HG03060 (cell line): ENCODE data around the gene FASTK.

Experiments
- ATAC-seq: cut with Tn5 transposase; IDR thresholded peaks from one replicate; pipeline ENCODE4 v1.9.1; 2021; ENCODE audit warnings: low read depth, moderate number of reproducible peaks; ENCODE audit not compliant: unreplicated experiment

Gene FASTK, protein sequence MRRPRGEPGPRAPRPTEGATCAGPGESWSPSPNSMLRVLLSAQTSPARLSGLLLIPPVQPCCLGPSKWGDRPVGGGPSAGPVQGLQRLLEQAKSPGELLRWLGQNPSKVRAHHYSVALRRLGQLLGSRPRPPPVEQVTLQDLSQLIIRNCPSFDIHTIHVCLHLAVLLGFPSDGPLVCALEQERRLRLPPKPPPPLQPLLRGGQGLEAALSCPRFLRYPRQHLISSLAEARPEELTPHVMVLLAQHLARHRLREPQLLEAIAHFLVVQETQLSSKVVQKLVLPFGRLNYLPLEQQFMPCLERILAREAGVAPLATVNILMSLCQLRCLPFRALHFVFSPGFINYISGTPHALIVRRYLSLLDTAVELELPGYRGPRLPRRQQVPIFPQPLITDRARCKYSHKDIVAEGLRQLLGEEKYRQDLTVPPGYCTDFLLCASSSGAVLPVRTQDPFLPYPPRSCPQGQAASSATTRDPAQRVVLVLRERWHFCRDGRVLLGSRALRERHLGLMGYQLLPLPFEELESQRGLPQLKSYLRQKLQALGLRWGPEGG

DNA sequence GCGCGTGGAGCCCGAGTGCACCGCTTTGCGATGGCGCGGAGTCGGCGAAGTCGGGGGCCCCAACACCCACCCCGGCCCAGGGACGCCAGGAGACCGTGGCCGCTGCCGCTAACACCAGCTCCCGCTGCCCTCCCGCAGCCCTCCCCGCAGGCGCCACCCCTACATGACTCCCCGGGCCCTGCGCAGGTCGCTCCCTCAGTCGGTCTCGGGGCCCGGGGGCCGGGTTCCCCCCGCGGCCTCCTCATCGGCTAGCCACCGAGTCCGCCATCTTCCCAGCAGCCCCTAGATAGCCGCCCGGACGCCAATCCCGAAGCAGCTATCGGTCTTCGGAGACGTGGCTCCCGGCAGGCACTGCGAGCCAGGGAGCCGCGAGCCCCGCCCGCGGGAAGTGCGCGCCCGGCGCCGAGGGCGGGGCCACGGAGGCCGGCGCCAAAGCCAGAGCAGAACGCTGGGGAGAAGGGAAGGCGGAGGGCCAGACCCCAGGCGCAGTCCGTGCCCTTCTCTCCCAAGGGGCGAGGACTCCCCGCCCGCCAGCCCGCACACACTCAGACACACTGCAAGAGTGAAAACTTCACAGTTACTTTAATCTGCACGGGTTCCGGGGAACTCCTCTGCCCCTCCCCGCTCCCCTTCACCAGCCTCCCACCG, at the start of gene FASTK:
TSS of gene FASTK (minus strand) at position 288 of the 648 bp plus-strand sequence. CDS start at position 245, 43 bp downstream.
- peak; percentile 46 for ATAC-seq

DNA sequence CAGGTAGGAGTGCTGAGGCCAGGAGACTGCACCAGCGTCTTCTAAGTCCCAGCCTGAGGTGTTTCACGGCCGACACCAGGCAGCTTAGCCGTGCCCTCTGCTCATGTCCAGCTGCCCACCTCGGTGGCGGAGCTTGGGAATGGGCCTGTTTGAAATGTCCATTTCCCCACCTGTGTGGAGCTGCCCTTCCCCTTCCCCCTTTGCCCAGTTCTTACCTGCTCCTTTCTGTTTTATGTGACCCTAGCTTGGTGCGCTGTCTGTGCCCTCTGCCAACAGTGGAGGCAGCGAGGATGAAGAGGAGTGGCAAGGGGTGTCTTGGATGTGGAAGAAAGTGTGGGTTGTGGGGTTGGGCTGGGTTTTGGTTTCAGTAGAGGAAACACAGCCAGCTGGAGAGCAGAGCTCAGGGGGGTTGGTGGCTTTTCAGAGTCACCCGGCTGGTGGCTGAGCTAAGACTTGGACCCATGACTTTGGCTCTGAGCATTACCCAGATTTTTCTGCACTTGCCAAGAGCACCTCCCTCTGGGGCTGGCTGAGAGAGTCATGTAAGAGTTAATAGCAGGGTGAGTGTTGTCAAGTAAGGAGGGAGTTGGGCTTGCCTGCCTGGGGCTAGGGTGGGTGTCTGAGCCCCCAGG, 49.5 kb upstream of the FASTK start:
- no peak for ATAC-seq

DNA sequence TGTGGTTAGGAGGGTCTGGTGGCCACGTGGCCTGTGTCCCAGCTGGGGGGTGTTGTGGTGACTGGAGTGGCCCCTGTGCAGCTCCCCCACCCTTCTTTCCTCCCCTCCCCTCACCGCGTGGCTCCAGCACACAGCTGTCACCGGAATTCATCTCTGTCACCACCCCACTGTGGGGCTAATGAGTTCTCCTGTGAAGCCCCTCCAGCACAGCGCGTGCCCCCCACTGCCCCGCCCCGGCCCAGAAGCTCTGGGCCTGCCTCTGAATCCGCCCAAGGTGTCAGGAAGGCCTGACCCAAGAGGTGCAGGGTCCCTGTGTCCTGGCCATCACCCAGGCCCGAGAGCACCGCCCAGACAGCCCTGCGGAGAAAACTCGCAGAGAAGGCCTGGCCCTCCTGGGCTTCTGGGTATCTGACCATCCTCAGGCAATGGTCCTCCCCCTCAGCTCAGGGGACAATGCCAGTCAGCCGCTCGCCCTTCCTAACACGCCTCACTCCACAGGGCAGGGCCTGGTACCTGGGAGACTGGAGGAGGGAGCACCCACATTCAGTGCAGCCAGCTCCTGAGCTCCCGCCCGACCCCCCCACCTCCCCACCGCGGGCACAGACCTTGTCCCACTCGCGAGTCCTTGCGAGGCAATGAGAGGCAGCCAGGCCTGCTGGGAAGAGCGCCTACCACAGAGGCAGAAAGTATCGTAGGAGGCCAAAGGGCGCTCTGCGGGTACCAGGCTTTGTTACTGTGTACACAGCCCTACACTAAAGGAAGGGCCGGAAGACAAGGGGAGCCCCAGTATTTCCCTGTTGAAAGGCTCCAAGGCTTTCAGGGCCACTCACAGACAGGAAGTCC, 48.7 kb upstream of the FASTK start:
- ATAC-seq = no peak

DNA sequence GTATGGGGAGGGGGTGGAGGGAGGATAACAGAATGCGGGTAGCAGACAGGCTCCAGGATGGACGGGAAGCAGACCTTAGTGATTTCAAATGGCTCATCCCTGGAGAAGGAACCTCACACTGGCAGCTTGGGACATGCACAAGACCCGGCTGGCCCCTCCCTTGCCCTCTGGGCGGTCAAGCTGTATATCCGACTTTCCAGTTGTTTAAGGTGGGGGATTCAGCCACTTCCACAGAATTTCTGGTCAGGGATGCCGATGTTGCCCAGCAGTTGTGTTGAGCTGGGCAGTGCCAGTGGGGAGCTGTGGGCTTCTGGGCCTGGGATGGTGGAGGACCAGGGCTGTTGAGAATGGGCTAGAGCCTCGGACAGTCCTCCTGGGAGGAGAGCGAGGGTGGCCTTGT, 48.1 kb upstream of the FASTK start:
- no peak for ATAC-seq

DNA sequence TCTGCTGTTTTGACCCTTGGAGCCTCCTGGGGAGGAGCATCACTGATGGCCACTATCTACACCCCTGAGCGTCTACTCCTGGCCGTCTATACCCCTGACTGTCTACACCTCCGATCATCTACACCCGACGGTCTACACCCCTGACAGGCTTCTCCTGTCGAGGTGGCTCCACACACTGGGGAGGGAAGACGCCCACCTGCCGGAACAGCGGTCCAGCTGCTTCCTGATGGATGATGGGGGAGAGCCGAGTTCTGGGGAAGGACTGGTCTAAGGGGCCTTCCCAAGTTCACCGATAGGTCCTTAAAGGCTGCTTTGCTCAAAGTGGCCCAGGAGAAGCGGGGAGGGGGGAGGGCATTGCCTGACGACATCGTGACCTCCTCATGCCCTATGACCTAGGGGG, 47.5 kb upstream of the FASTK start:
- no peak for ATAC-seq

DNA sequence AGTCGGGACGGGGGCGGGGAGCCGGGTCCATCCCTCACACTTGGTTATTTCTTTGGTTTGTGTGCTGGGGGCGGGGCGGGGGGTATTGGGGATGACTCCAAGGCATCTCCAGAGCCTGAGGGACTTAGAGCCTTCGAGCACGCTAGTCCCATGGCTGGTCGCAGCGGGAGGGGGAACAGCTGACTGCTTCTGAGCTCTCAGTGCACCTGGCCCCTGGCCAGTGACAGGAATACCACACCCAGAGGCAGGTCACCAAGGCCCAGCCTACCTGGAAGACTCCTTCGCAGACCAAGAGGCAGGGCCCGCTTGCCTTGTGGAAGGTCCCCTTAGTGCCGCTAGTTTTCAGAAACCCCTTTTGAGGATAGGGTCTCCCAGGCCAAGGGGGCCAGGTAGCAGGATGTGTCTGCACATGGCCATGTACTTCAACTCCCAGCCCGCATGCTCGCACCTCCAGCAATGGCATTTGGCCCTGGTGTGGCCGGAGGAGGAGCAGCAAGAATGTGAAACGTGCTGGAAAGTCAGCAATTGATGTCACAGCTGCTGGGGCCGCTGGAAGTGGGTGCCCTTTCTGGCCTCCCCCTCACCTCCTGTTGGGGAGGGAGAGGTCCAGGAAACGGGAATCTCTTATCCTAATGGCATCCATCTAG, 46.0 kb upstream of the FASTK start:
- ATAC-seq = no peak

DNA sequence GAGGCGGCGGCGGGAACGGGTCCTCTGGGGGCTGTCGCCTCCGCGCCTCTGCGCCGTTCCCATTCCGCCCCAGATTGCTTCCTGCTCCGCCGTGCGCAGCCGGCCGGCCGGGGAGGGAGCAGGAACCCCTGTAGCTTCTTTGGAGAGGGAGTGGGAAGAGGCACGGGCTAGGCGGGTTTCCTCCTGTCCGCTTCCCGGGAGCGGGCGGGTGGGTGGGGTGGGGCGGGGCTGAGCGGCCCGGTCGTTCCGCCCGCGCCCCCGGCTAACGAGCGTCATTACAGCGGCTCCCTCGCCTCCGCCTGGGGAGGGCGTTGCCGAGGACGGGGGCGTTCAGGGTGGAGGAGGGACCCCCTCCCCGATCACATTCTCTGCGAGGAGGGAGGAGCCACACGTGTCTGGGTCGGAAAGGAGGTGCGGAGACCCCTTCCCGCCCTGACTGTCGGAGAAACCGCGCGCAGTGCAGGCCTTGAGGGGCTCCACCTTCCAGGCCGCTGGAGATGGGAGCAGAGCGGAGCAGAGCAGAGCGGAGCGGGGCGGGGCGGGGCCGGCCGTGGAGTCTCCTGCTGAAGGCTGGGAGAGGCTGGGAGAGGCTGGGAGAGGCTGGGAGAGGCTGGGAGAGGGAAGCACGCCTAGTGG, 45.4 kb upstream of the FASTK start:
- no peak for ATAC-seq

DNA sequence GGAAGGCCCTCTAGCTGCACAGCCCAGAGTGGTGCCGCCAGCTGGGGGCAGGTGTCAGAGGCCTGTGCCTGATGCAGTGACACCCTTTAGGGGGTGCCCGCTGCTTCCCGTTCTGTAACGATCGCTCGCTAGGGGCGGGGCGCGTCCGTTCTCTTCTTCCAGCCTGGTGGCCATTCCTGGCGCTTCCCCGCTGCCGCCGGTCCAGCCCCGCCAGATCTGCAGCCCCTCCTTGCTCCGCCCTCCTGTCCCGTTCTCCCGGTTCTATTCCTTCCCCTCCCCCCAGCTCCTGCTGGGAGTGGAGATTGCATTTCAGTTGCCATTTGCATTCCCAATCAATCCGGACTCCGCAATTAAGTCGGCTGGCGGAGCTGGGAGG, 44.8 kb upstream of the FASTK start:
- ATAC-seq = no peak

DNA sequence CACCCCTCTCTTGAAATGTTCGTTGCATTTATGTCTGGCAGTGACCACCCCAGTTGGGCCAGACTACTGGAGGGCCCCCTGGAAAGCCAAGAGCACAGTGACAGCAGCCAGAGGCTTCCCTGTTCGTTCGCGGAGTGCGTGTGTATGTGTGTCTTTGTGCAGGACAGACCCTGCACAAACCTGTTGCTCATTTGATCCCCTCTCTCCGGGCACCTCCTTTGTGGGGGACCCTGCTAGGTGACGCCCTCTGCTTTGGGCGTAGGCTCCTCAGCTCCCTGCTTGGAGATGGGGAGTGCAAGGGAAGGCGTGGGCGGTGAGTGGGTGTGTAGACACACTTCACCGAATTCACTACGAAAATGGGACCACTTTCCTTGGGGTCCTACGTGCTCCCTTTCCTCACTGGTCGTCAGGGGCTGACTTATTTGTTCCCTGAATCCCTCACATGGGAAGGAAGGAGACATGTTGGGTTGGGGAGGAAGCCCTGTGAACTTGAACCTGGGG, 44.3 kb upstream of the FASTK start:
- no peak for ATAC-seq

DNA sequence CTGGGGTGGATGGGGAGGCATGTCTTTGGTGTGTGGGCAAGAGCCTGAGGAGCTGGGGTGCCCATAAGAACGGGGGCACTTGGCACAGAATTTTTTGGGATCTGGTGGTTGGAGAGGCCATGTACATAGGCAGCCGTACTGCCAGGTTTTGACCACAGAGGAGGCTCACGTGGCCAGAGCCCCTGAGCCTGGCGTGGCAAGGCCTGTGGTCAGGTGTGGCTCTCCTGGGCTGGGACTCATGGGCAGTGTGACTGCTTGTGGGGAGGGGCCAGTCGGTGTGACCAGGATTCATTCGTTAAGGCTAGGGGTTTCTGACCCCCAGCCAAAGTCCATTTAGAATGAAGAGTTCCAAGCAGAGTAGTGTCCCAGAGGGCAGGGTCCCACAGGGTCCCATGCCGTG, 43.9 kb upstream of the FASTK start:
- no peak for ATAC-seq

DNA sequence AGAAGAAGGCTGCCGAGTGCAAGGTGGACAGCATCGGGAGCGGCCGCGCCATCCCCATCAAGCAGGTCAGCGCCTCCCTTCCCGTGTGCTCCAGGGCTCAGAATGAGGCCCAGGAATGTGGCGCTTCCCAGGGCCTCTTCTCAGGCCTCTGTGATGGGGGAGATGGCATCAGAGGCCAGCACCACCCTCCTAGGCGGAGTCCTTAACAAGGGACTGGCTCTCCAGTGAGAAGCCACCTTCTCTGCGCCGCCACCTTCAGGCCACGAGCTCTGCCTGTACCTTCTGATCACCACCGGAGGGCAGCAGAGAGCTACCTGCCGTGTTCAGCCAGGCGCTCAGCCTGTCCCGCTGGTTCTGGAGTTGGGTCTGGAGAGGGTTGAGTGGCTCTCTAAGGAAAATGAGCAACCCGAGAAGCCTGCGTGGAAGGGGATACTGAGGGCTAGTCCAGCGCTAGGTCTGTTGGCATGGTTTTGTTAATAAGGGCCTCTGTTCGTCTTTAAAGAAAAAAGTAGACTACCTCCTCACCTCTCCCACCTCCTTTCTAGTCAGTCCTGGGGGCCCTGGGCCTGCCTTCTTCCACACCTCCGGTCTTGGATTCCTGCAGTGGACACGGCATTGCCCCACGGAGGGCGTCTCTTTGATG, 43.3 kb upstream of the FASTK start:
- no peak for ATAC-seq

DNA sequence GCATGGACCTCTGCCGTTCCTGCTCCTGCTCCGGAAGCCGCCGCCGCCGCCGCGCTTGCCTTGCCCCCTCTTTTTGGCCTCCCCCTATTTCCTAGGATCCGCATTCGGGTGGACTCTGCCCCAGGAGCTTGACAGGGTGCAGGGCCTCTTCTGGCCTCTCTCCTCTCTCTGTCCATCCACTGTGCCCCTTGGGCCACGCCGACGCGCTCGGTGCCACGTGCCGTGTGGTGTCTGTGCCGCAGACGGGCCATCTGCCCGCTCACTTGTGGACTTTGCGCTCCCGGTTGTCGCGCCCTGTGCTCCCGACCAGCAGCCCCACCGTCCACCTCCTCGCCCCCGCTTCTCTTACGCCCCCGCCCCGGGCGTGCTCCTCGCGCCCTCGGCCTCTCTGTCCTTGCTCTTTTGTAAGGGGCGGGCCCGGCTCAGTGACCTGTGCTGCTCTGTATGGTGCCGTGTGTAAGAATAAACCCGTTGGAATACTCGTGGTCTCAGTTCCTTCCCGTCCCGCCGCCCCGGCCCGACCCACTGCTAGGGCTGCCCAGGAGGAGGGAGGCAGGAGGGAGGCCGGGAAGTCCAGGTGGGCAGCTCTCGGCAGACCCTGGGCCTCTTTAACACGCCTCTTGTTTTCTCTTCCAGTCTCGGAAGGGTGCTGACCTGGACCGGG, 42.7 kb upstream of the FASTK start:
- ATAC-seq = no peak

DNA sequence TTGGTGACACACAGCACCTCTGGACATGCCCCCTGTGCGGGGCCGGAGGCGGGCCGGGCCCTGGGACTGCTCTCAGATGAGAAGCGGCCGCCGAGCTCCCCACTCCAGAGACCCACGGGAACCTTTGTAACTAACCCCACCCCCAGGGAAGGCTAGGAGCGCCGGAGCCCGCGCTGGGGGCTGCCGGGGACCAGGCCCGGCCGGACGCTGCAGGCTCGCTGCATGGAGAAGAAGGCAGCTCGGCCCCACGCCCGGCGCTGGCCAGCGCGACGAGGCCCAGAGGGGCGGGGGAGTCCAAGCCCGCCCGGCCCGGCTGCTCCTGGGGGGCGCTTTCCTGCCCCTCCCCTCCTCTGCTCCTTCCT, 42.2 kb upstream of the FASTK start:
- no peak for ATAC-seq

DNA sequence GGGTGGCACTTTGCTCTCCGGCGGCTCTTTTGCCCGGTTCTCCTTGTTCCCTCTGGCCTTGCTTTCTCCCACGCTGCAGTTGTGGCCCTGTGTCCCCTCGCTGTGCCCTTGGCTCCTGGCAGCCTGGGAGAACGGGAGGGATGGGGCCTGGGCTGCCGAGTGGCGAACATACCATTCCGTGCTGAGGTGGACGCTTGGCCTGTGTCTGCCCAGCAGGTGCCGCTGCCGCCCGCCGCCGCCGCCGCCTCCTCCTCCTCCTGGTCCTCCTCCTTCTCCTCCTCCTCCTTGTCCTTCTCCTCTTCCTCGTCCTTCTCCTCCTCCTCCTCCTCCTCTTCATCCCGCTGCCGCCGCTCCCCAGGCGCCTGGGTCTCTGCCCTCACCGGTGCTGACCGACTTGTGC, 41.7 kb upstream of the FASTK start:
- no peak for ATAC-seq

DNA sequence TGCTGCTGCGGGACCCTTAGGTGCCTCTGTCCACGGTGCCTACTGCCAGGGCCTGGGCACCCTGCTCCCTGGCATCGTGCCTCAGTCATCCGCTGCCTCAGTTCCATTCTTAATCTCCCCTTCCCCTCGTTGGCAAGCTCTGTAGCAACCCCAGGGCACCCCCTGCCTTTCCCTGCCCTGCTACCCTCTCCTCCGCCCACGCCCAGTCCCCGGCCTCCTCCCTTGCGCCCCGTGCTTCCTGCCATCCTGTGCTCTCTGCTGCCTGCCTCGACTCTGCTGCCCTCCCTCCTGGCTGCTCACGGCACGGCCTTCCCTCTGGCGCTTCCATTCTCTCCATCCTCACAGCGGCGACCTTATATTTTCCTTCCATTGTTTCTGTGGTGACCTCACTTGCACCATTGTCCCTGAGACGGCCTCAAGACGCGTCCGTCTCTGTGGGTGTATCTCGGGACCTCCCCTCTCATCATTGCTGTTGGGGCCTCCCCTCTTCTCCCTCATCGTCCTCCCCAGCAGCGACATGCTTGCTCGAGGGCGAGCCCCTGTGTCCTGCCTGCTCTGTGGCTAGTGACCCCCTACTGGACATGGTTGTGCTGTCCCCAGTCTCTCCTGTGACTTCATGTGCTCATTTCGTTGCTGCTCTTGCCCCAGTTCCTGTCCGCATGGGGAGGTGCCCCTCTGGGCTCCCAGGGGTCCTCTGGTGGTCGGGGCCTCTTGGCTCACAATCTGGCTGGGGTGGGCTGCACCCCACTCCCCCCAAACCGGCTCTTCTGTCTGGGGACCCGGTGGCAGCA, 41.0 kb upstream of the FASTK start:
- no peak for ATAC-seq

DNA sequence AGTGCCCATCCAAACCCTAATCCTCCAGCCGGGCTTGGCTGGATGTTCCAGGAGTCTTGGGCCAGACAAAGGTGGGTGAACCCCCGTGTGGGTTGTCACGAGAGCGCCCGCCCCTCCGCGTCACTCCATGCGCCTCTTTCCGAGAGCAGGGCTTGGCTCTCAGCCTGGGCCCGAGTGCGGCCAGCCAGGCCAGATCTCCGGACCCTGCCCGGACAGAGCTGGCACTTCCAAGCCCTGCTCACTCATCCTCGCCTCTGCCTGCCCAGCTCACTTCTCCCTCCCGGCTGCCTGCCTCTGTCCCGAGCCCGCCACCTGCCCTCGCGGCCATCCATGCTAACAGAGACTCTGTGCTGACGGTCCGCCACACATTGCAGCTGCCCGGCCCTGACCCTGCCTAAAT, 40.3 kb upstream of the FASTK start:
- no peak for ATAC-seq

DNA sequence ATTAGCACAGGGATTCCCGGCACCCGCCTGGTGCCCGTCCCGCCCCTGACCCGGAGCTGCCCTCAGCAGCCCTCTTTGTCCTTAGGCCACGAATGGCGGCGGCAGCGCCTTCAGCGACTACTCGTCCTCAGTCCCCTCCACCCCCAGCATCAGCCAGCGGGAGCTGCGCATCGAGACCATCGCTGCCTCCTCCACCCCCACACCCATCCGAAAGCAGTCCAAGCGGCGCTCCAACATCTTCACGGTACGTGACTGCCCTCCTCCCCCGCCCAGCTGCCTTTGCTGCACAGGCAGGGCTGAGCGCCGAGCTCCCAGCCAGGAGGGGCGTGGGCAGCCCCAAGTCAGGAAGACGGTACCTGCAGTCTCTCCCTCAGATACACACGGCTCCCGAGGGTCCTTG, 39.3 kb upstream of the FASTK start:
- no peak for ATAC-seq

DNA sequence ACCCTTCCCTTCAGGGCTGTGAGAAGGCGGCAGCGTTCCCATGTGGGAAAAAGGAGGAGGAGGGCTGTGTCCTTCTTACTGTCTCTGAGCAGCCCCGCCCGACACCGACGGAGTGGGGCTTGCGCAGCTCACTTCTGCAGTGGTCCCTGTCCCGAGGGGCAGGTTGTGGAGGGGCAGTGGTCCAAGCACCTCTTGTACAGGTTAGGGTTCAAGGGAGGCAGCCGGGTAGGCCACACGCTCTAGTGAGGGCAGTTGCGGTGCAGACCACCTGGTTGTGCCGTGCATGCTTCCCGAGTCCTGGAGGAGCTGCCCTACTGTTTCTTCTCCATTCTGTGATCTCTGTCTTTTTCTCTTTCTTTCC, 38.4 kb upstream of the FASTK start:
- no peak for ATAC-seq
